Testis (tissue), 3 donors: ENCODE results near the gene HLF. TPM values are rescaled to one million over a fixed set of nuclear protein-coding genes. Genes with fewer than 3 reads are reported as not detected.

Experiments used
- DNase-seq: peaks from one replicate; pipeline ENCODE4 v3.0.0-alpha.2; 2019
- H3K27ac ChIP-seq, 2 donors: fragments of 200-600 bp; sonication (generic); one replicate each; pipeline ENCODE4 v1.5.1; 2019
- H3K27me3 ChIP-seq: fragments of 200-600 bp; sonication (generic); one replicate; pipeline ENCODE4 v1.5.1; 2019
- H3K36me3 ChIP-seq: fragments of 200-600 bp; sonication (generic); one replicate; pipeline ENCODE4 v1.5.1; 2017; ENCODE audit warnings: low read depth; ENCODE audit errors: missing control alignments
- H3K4me1 ChIP-seq: fragments of 200-600 bp; sonication (generic); one replicate; pipeline ENCODE4 v1.5.1; 2019
- H3K4me3 ChIP-seq, 2 donors: fragments of 200-600 bp; sonication (generic); one replicate each; pipeline ENCODE4 v1.5.1; 2017 to 2019
- H3K9me3 ChIP-seq: fragments of 200-600 bp; sonication (generic); one replicate; pipeline ENCODE4 v1.5.1; 2017
- CTCF ChIP-seq, 3 experiments: fragments of 450-650 bp in 2 of 3; fragments of 200-600 bp in 1 of 3; sonication (generic) in 1 of 3; IDR thresholded peaks; one replicate each; pipeline ENCODE4 v1.5.1; 2016 to 2019; ENCODE audit warnings: antibody characterized with exemption in 3 of 3, mild to moderate bottlenecking in 2 of 3, moderate library complexity in 1 of 3
- POLR2A ChIP-seq: fragments of 450-650 bp; IDR thresholded peaks from one replicate; pipeline ENCODE4 v1.6.1; 2017; ENCODE audit warnings: antibody characterized with exemption, mild to moderate bottlenecking, moderate library complexity
- WGBS, 2 donors: methylation state at CpG; one replicate each; pipeline ENCODE4 v1.1.5; 2018; 5-methylcytosine and 5-hydroxymethylcytosine counted together
- intact Hi-C: fragments of 100-400 bp; cut with DNase I; formaldehyde crosslinking; loops from one replicate; pipeline ENCODE4 v1.15.1; 2023; ENCODE audit warnings: low total_unique reads
- polyA plus RNA-seq: library from polyadenylated mRNA; stranded (reverse); fragments of 350-450 nt; fragmentation: Illumina TruSeq; extraction: RNeasy Lipid Tissue Mini Kit (QIAGEN cat#74804); gene quantifications from one replicate; pipeline ENCODE4 v1.2.3, GENCODE V29; 2014; ENCODE audit warnings: low read depth, low replicate concordance; ENCODE audit not compliant: insufficient read depth
- total RNA-seq, 2 donors: library from RNA; depleted of rRNA; stranded (reverse); fragments of >200 nt; gene quantifications; one replicate each; pipeline ENCODE4 v1.2.3, GENCODE V29; 2016

HLF gene
- total and polyA plus RNA-seq, 3 donors from 2014 or later = 7.0 to 23.4 (median 14.5) TPM

DNA sequence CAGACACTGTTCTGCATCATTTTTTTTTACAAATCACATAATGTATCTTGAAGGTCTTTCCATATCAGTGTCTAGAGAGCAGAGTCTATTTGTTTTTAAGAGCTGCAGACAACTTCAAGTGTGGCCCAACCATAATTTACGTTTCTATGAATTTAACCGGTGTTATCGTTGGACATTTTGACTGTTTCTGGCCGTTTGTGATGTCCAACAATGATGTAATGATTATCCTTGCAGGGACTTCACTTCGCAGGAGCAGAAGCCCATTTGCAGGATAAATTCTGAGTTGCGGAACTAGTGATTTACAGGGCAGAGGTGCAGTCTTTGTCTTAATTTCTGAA, 26.9 kb upstream of the HLF start:
- no peak for DNase-seq
- Histone ChIP-seq H3K27ac (peak overlapping the region; percentile 76 to 78), H3K36me3 (no peaks in the 10 kb centered on the region), H3K4me1 (peaks cover 18% of the 10 kb centered on the region), H3K27me3 (no peaks in the 10 kb centered on the region), H3K9me3 (no peaks in the 10 kb centered on the region), H3K4me3 (peak overlapping the region; percentile 50 to 64)
- intact Hi-C loops = loop anchor here (2.0 kb wide), 1 partner anchor 27 kb away; the partner anchor contains the start of gene HLF
- no peak for TF ChIP-seq POLR2A
- no peak for TF ChIP-seq CTCF (IDR thresholded peaks at IDR 0.05)
- WGBS, 2 donors = 2 to 5% methylated on average over 6 of the region's 6 CpGs

GRCh38 chr17:55238179-55238930, 26.4 kb upstream of the HLF start:
- intact Hi-C loops = loop anchor here (2.0 kb wide), 1 partner anchor 26 kb away; the partner anchor contains the start of gene HLF
- TF ChIP-seq POLR2A = no peak
- peak in 2 of 3 experiments; percentile 27 to 44 for TF ChIP-seq CTCF (IDR thresholded peaks at IDR 0.05)
- Histone ChIP-seq H3K4me3 (peak overlapping the region; percentile 50 to 64), H3K9me3 (no peaks in the 10 kb centered on the region), H3K27me3 (no peaks in the 10 kb centered on the region), H3K36me3 (no peaks in the 10 kb centered on the region), H3K27ac (peak overlapping the region; percentile 76 to 78), H3K4me1 (peaks cover 18% of the 10 kb centered on the region)
- WGBS, 2 donors = 0 to 1% methylated on average over 11 to 64 of the region's 68 CpGs
- peak; percentile 98 for DNase-seq

- no peaks in the 10 kb centered on the region for H3K36me3 ChIP-seq
- TF ChIP-seq POLR2A (no peak), CTCF (IDR thresholded peaks at IDR 0.05) (no peak)
- no peaks in the 10 kb centered on the region for H3K9me3 ChIP-seq
- 0 to 1% methylated on average over 4 of the region's 4 CpGs for WGBS, 2 donors
- intact Hi-C loops = loop anchor here (2.0 kb wide), 1 partner anchor 26 kb away; the partner anchor contains the start of gene HLF
- H3K4me3 ChIP-seq = peak overlapping the region; percentile 50 to 64
- H3K27ac ChIP-seq = peak overlapping the region; percentile 76 to 78
- no peaks in the 10 kb centered on the region for H3K27me3 ChIP-seq
- H3K4me1 ChIP-seq = peaks cover 18% of the 10 kb centered on the region
- peak; percentile 25 for DNase-seq
Observed at GRCh38 chr17:55238931-55239297, 25.8 kb upstream of the HLF start.

- WGBS, 2 donors = 88 to 96% methylated on average over 2 of the region's 2 CpGs
- TF ChIP-seq POLR2A (no peak), CTCF (IDR thresholded peaks at IDR 0.05) (no peak)
- no peak overlapping the region for H3K4me3 ChIP-seq
- no peaks in the 10 kb centered on the region for H3K9me3 ChIP-seq
- intact Hi-C loops = no loop called here
- no peaks in the 10 kb centered on the region for H3K36me3 ChIP-seq
- peaks cover 18% of the 10 kb centered on the region for H3K4me1 ChIP-seq
- no peaks in the 10 kb centered on the region for H3K27me3 ChIP-seq
- no peak for DNase-seq
- no peak overlapping the region for H3K27ac ChIP-seq
Observed at GRCh38 chr17:55241097-55241496, 23.7 kb upstream of the HLF start.

GRCh38 chr17:55242476-55242875, 22.3 kb upstream of the HLF start:
- intact Hi-C loops = no loop called here
- Histone ChIP-seq H3K9me3 (no peaks in the 10 kb centered on the region), H3K27ac (no peak overlapping the region), H3K36me3 (no peaks in the 10 kb centered on the region), H3K4me1 (peaks cover 12% of the 10 kb centered on the region), H3K27me3 (no peaks in the 10 kb centered on the region), H3K4me3 (no peak overlapping the region)
- no peak for DNase-seq
- 51 to 67% methylated on average over 2 of the region's 2 CpGs for WGBS, 2 donors
- TF ChIP-seq POLR2A = no peak
- TF ChIP-seq CTCF (IDR thresholded peaks at IDR 0.05) = no peak
